ENCODE data around the gene MYO3B.

DNA sequence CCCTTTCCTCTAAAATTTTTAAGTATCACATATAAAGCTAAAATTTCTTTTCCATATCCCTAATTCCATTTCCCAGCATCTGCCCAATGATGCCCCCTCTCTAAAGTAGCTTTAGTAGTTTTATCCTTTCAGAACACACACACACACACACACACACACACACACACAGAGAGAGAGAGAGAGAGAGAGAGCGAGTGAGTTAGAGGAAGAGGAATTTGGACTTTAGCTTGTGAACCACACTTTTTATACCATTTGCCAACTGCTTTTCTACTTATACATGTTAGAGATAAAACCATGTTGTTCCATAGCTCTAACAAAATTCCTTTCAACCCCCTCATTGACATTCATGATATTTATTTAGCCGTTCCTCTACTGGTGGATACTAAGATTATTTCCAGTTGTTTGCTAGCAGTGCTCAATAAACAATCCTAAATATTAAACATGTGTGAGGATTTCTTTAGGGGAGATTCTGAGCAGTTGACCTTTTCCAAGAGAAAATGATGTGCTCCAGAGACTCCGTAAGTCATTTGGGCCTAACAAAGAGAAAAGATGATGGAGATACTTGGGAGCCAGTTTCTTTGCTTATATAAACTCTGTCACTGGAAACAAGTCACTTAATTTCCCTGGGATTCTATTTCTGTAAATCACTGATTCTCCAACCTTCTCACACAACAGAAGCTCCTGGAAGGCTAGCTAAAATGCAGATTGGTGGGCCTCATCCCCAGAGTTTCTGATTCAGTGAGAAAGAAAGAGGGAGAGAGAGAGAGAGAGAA is 307.5 kb downstream of the MYO3B start:
- TF ChIP-seq CTCF (conservative IDR thresholded peaks at IDR 0.05; ENCODE audit: low read depth, low read length), result no peak
- no peak for TF ChIP-seq EZH2 (IDR thresholded peaks at IDR 0.05; ENCODE audit: borderline replicate concordance, low read depth, low read length, poor library complexity, severe bottlenecking)
